NCI-H82 (cell line): ENCODE measurements around the gene OR8A1.
"Not testable (repeated sequence)": the region's sequence is repeated elsewhere in the genome, so short reads cannot be mapped to it uniquely, and the experiment has no call there.

ENCODE experiments used
- DNase-seq: peaks from one replicate; lab custom pipeline; 2025; lab: John Stamatoyannopoulos, UW

OR8A1 gene

DNA sequence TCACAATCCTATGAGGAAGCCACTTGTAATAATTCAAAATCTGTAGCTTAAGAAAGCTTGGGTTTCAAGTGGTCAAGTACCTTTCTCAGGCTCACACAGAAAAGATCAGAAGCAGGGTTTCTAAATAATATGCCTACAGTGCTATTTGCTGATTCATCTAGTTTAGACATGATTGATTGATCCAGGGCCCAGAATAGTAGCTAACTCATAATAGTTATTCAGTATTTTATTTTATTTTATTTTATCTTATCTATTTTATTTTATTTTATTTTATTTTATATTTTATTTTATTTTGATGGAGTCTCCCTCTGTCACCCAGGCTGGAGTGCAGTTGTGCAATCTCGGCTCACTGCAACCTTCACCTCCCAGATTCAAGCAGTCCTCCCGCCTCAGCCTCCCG is 25.5 kb downstream of the OR8A1 start:
- DNase-seq = no peak

DNA sequence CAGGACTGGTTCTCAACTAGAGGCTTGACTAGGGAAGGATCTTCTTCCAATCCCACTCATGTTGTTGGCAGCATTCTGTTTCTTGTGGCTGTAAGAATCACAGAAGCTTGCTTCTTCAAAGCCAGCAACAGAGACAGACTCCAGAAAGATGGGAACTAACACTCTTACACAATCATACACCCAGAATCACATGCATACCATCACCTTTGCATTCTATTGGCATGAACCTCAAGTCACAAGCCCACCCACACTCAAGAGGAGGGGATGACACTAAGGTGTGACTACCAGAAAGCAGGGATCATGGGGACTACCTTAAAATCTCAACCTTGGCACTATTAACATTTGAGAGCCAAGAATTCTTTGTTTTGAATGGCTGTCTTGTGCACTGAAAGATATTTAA is 27.8 kb downstream of the OR8A1 start:
- no peak for DNase-seq

DNA sequence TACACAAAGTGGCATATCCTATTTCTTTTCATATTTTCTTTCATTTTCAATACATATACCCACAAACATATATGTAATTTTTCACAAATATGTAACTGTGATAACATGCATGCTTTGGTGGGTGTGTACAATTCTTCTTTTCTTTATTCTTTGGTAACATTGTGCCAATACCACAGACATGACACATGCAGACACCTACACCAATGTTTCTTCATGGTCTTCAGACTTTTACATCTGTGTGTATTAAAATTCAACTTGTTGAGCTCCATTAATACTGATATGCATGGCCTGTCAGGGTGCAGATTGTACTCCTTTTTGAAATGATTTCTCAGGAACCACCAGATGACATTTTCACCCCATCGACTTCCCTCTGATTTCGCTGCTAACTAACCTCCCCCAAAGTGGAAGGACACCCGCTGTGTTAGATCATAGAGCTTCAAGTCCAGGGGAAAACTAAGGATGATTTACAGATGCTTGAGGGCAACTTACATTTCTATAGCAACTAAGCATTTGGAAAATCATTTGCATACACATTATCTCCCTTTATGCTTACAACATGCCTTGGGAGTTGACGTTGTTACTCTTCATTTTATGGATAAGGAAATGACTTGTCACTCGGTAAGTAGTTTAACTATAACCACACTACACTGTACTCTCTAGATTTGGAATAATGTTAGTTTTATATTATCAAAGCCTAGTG is 31.0 kb downstream of the OR8A1 start:
- no peak for DNase-seq

GRCh38 chr11:124602193-124602592 is 32.4 kb downstream of the OR8A1 start:
- no peak for DNase-seq

- not testable (repeated sequence) for DNase-seq
Observed at GRCh38 chr11:124602723-124603122, 32.9 kb downstream of the OR8A1 start.

- no peak for DNase-seq
Observed at GRCh38 chr11:124605719-124606118, 35.9 kb downstream of the OR8A1 start.

DNA sequence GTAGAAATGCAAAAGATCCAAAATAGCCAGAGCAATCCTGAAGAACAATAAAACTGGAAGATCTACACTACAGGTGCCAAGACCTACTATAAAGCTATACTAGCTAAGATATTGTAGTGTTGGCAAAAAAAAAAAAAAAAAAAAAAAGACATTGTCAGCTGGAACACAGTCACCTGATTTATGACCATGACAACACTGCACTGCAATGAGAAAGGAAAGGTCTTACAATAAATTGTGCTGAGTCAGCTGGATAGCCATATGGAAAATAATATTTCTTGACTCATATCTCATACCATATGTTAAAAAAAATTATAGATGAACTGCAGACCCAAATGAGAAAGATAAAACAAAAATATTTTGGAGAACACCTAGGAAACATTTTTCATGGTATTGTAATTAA is 38.4 kb downstream of the OR8A1 start:
- DNase-seq = no peak

DNA sequence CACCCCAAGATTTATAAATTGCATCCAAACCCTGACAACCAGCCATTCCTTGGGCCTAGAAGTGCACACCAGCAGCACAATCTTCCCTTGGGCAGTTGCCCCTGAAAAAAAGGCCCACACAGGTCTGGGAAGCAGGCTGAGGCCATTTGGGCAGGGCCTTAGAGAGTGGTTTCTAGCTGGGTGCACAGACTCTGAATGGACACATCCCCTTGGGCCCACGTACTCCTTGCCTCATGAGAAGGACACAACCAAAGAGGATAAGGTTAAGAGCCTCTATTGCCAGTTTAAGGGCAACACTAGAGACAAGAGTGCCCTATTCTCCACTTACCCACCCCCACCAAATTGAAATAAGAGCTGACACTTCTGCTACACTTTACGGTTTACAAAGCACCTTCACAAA is 40.5 kb downstream of the OR8A1 start:
- DNase-seq = no peak

DNA sequence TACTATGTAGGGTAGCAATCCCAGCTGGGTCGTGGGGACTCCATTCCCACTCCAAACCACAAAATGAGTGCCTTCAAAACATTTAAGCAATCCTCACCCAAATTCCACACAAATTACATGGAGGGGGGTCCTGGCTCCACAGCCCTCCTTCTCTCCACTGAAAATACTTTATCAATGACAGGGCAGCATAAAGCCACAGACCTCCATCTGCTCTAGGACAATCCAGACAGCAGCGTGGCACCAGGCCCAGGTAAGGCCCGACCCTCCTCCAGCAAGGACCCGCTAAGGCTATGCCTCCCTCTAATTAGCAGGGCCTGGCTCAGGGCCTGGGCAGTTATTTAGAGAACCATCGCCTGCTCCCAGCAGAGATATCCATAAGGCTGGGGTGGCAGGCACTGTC is 41.3 kb downstream of the OR8A1 start, which contains the start of gene PANX3:
TSS of gene PANX3 (plus strand) at position 365 of the 400 bp plus-strand sequence. CDS start 129 bp downstream, outside the sequence.
- DNase-seq = no peak

DNA sequence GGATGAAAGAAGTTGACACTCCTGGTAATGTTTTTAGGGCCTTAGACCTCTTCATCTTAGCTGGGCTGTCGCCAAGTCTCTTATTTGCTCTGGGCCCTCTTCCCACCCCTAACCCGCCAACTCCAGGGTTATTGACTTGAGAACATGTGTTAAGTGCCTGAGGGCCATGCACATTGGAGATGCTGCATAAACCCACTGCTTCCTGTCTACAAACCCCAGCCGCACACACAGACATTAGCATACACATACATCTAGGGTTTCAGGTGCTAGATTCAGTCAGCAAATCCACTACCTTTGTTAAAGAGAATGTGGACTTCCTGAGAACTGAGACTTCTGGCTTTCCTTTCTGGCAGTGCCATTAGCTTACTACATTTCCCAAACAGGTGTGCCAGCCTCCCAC is 42.2 kb downstream of the OR8A1 start:
- no peak for DNase-seq

DNA sequence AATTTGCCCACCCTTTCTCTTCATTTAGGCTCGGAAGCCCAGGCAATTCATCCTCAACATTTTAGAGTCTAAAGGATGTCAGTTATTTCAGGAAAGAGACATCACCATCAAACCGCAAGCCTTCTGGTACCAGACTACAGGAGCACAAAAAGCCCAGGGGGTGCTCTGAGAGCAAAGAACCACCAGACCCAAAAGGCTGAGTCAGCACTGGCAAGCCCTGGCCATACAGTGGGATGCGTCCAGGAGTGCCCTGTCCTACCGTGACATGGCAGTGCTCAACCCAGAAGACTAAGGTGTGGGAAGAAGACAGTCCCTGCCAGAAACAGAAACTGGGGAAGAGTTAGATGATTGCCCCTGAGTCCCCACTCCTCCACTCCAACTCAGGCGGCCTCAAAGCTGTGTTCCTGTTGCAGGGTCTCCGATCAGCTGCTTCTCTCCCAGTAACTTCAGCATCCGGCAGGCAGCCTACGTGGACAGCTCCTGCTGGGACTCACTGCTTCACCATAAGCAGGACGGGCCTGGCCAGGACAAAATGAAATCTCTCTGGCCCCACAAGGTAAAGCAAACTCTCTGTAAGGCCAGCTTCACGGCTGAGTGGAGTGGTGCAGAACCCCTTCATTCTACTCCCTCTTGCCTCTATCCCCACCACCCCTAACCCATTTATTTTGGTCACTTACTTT is 42.9 kb downstream of the OR8A1 start:
- DNase-seq = no peak

- DNase-seq = peak; percentile 86
Observed at GRCh38 chr11:124618863-124619262, 49.1 kb downstream of the OR8A1 start.
